NCI-H82 treated with DMSO at 0.1 percent for 48 hours (cell line): Measurements from ENCODE around the gene CMSS1.

Experiments
- DNase-seq: peaks from one replicate; lab custom pipeline; 2025; ENCODE audit not compliant: unreplicated experiment; lab: John Stamatoyannopoulos, UW

Gene CMSS1

GRCh38 chr3:99982650-99983049 lies 165.0 kb downstream of the CMSS1 start:
- no peak for DNase-seq

- no peak for DNase-seq
Observed at GRCh38 chr3:99984139-99984538, 166.5 kb downstream of the CMSS1 start.

GRCh38 chr3:99984668-99985067 lies 167.0 kb downstream of the CMSS1 start:
- no peak for DNase-seq

GRCh38 chr3:99990179-99990578 lies 172.5 kb downstream of the CMSS1 start:
- no peak for DNase-seq

GRCh38 chr3:99997293-99997692 lies 179.6 kb downstream of the CMSS1 start:
- no peak for DNase-seq

- DNase-seq = no peak
Observed at GRCh38 chr3:99999536-99999935, 181.9 kb downstream of the CMSS1 start.

- no peak for DNase-seq
Observed at GRCh38 chr3:100001083-100001482, 183.4 kb downstream of the CMSS1 start.

GRCh38 chr3:100001526-100002270 lies 184.0 kb downstream of the CMSS1 start:
- DNase-seq = no peak

GRCh38 chr3:100002599-100003350 lies 185.1 kb downstream of the CMSS1 start:
- DNase-seq = no peak

GRCh38 chr3:100003609-100004503 lies 186.2 kb downstream of the CMSS1 start:
- no peak for DNase-seq

- no peak for DNase-seq
Observed at GRCh38 chr3:100004931-100005330, 187.3 kb downstream of the CMSS1 start.

GRCh38 chr3:100005665-100006393 lies 188.2 kb downstream of the CMSS1 start:
- DNase-seq = no peak

- no peak for DNase-seq
Observed at GRCh38 chr3:100006570-100007271, 189.1 kb downstream of the CMSS1 start.

GRCh38 chr3:100007313-100007712 lies 189.7 kb downstream of the CMSS1 start:
- no peak for DNase-seq

- no peak for DNase-seq
Observed at GRCh38 chr3:100008081-100008698, 190.5 kb downstream of the CMSS1 start.

GRCh38 chr3:100009276-100010086 lies 191.8 kb downstream of the CMSS1 start:
- no peak for DNase-seq

GRCh38 chr3:100010087-100010417 lies 192.4 kb downstream of the CMSS1 start:
- no peak for DNase-seq

- no peak for DNase-seq
Observed at GRCh38 chr3:100018806-100019205, 201.1 kb downstream of the CMSS1 start.

- no peak for DNase-seq
Observed at GRCh38 chr3:100019719-100020118, 202.1 kb downstream of the CMSS1 start.
